IPS DF 6.9 (cell line): Measurements from ENCODE around the gene URAD.
"Not testable (repeated sequence)": the region's sequence is repeated elsewhere in the genome, so short reads cannot be mapped to it uniquely, and the experiment has no call there.

ENCODE experiments used
- DNase-seq: peaks from one replicate; pipeline ENCODE4 v3.0.0-alpha.2; 2013; ENCODE audit warnings: low read depth, low spot score
- H3K27ac ChIP-seq: one replicate; pipeline ENCODE4 v1.5.1; 2013; ENCODE audit warnings: low read length, control low read depth
- H3K27me3 ChIP-seq: 2 replicates; pipeline ENCODE4 v1.6.1; 2013; ENCODE audit warnings: mild to moderate bottlenecking, low read length; ENCODE audit not compliant: control insufficient read depth, insufficient read depth
- H3K36me3 ChIP-seq: 2 replicates; pipeline ENCODE4 v1.6.1; 2013; ENCODE audit warnings: low read length; ENCODE audit not compliant: control insufficient read depth, insufficient read depth
- H3K4me1 ChIP-seq: 2 replicates; pipeline ENCODE4 v1.6.1; 2013; ENCODE audit warnings: low read length; ENCODE audit not compliant: control insufficient read depth, insufficient read depth
- H3K4me3 ChIP-seq: 2 replicates; pipeline ENCODE4 v1.5.1; 2013; ENCODE audit warnings: mild to moderate bottlenecking, low read length
- H3K9me3 ChIP-seq: 2 replicates; pipeline ENCODE4 v1.6.1; 2013; ENCODE audit warnings: low read length, inconsistent platforms; ENCODE audit not compliant: control insufficient read depth, insufficient read depth
- WGBS: extraction: QIAGEN DNeasy Blood & Tissue Kit; methylation state at CpG from one replicate; pipeline ENCODE4 v1.1.7; 2013; ENCODE audit warnings: mixed read lengths, missing lambda C conversion rate; ENCODE audit not compliant: insufficient read length, insufficient coverage; 5-methylcytosine and 5-hydroxymethylcytosine counted together

URAD gene

GRCh38 chr13:27988520-27988919 is at the start of gene URAD:
Gene URAD (minus strand): TSS chr13:27988693. CDS start chr13:27988637, 56 bp downstream.
- H3K36me3 ChIP-seq: no peaks in the 10 kb centered on the region
- H3K9me3 ChIP-seq: no peaks in the 10 kb centered on the region
- H3K27ac ChIP-seq: no peak within 1 kb of the TSS
- H3K4me3 ChIP-seq: no peak within 1 kb of the TSS
- H3K27me3 ChIP-seq: peaks cover 2% of the 10 kb centered on the region; the same call in 1 of the 2 replicates
- no peak for DNase-seq
- WGBS: no CpG with 5 or more reads among the region's 11 CpGs
- H3K4me1 ChIP-seq: no peaks in the 10 kb centered on the region

- no CpG with 5 or more reads among the region's 2 CpGs for WGBS
- Histone ChIP-seq H3K9me3 (no peaks in the 10 kb centered on the region), H3K4me3 (no peak overlapping the region), H3K36me3 (no peaks in the 10 kb centered on the region), H3K4me1 (no peaks in the 10 kb centered on the region), H3K27me3 (no peaks in the 10 kb centered on the region), H3K27ac (no peak overlapping the region)
- no peak for DNase-seq
Measured at GRCh38 chr13:28037399-28037798, 48.9 kb upstream of the URAD start.

- DNase-seq: no peak
- H3K27me3 ChIP-seq: no peaks in the 10 kb centered on the region
- no peaks in the 10 kb centered on the region for H3K9me3 ChIP-seq
- no peaks in the 10 kb centered on the region for H3K36me3 ChIP-seq
- no CpG with 5 or more reads among the region's 6 CpGs for WGBS
- H3K27ac ChIP-seq: no peak overlapping the region
- no peak overlapping the region for H3K4me3 ChIP-seq
- no peaks in the 10 kb centered on the region for H3K4me1 ChIP-seq
Measured at GRCh38 chr13:28035146-28035782, 46.8 kb upstream of the URAD start.

GRCh38 chr13:28033894-28034655 is 45.6 kb upstream of the URAD start:
- no peaks in the 10 kb centered on the region for H3K27me3 ChIP-seq
- DNase-seq: no peak
- no peak overlapping the region for H3K27ac ChIP-seq
- H3K4me3 ChIP-seq: no peak overlapping the region
- no peaks in the 10 kb centered on the region for H3K36me3 ChIP-seq
- no CpG with 5 or more reads among the region's 8 CpGs for WGBS
- no peaks in the 10 kb centered on the region for H3K9me3 ChIP-seq
- no peaks in the 10 kb centered on the region for H3K4me1 ChIP-seq

GRCh38 chr13:28032438-28032837 is 43.9 kb upstream of the URAD start:
- WGBS: no CpG with 5 or more reads among the region's 1 CpG
- H3K4me3 ChIP-seq, DNase-seq, H3K4me1 ChIP-seq, H3K27ac ChIP-seq, H3K27me3 ChIP-seq, H3K9me3 ChIP-seq, H3K36me3 ChIP-seq: not testable (repeated sequence)

- Histone ChIP-seq H3K27ac (no peak overlapping the region), H3K4me1 (no peaks in the 10 kb centered on the region)
- WGBS: no CpG with 5 or more reads among the region's 5 CpGs
Measured at GRCh38 chr13:28031896-28032288, 43.4 kb upstream of the URAD start.

GRCh38 chr13:28031220-28031895 is 42.9 kb upstream of the URAD start:
- H3K4me3 ChIP-seq: no peak overlapping the region
- no peaks in the 10 kb centered on the region for H3K36me3 ChIP-seq
- no CpG with 5 or more reads among the region's 10 CpGs for WGBS
- no peaks in the 10 kb centered on the region for H3K9me3 ChIP-seq
- H3K4me1 ChIP-seq: no peaks in the 10 kb centered on the region
- no peak overlapping the region for H3K27ac ChIP-seq
- no peak for DNase-seq
- no peaks in the 10 kb centered on the region for H3K27me3 ChIP-seq

More at GRCh38 chr13:28031896-28032288, 43.4 kb upstream of the URAD start:
- no peaks in the 10 kb centered on the region for H3K27me3 ChIP-seq
- no peak overlapping the region for H3K4me3 ChIP-seq
- no peak for DNase-seq
- no peaks in the 10 kb centered on the region for H3K9me3 ChIP-seq
- H3K36me3 ChIP-seq: no peaks in the 10 kb centered on the region

GRCh38 chr13:28027607-28028364 is 39.3 kb upstream of the URAD start:
- H3K27ac ChIP-seq: no peak overlapping the region
- no peaks in the 10 kb centered on the region; the same call in 1 of the 2 replicates for H3K4me1 ChIP-seq
- no peak overlapping the region for H3K4me3 ChIP-seq
- no peaks in the 10 kb centered on the region for H3K27me3 ChIP-seq
- H3K9me3 ChIP-seq: no peaks in the 10 kb centered on the region
- WGBS: no CpG with 5 or more reads among the region's 8 CpGs
- DNase-seq: no peak
- no peaks in the 10 kb centered on the region for H3K36me3 ChIP-seq

- H3K27ac ChIP-seq: no peak overlapping the region
- no peak overlapping the region for H3K4me3 ChIP-seq
- no peaks in the 10 kb centered on the region for H3K9me3 ChIP-seq
- no peaks in the 10 kb centered on the region for H3K36me3 ChIP-seq
- DNase-seq: no peak
- H3K27me3 ChIP-seq: no peaks in the 10 kb centered on the region
- H3K4me1 ChIP-seq: peaks cover 1% of the 10 kb centered on the region; the same call in 1 of the 2 replicates
Measured at GRCh38 chr13:28027071-28027470, 38.6 kb upstream of the URAD start.

- DNase-seq: no peak
- Histone ChIP-seq H3K9me3 (no peaks in the 10 kb centered on the region), H3K27ac (no peak overlapping the region), H3K36me3 (no peaks in the 10 kb centered on the region), H3K27me3 (no peaks in the 10 kb centered on the region), H3K4me3 (no peak overlapping the region), H3K4me1 (peaks cover 1% of the 10 kb centered on the region; the same call in 1 of the 2 replicates)
- no CpG with 5 or more reads among the region's 9 CpGs for WGBS
Measured at GRCh38 chr13:28026508-28026907, 38.0 kb upstream of the URAD start.
